GM18498 (cell line): ENCODE results near the gene LOXHD1.

ENCODE experiments used
- ATAC-seq: cut with Tn5 transposase; IDR thresholded peaks from one replicate; pipeline ENCODE4 v1.9.1; 2021; ENCODE audit warnings: mild to moderate bottlenecking, moderate library complexity; ENCODE audit not compliant: unreplicated experiment

Gene LOXHD1

GRCh38 chr18:46481048-46481846 lies 175.8 kb downstream of the LOXHD1 start:
- ATAC-seq = no peak

- ATAC-seq = no peak
Measured at GRCh38 chr18:46480226-46480625, 176.8 kb downstream of the LOXHD1 start.

- ATAC-seq = no peak
Measured at GRCh38 chr18:46478796-46479195, 178.2 kb downstream of the LOXHD1 start.

- no peak for ATAC-seq
Measured at GRCh38 chr18:46477425-46478011, 179.5 kb downstream of the LOXHD1 start.

- ATAC-seq = no peak
Measured at GRCh38 chr18:46475390-46475752, 181.6 kb downstream of the LOXHD1 start.

GRCh38 chr18:46474487-46475389 lies 182.3 kb downstream of the LOXHD1 start:
- no peak for ATAC-seq

- ATAC-seq = no peak
Measured at GRCh38 chr18:46471809-46472498, 185.1 kb downstream of the LOXHD1 start.

GRCh38 chr18:46470714-46471113 lies 186.3 kb downstream of the LOXHD1 start:
- no peak for ATAC-seq

- ATAC-seq = no peak
Measured at GRCh38 chr18:46469186-46469915, 187.7 kb downstream of the LOXHD1 start.

GRCh38 chr18:46468426-46469180 lies 188.4 kb downstream of the LOXHD1 start:
- ATAC-seq = no peak

GRCh38 chr18:46466234-46467160 lies 190.5 kb downstream of the LOXHD1 start:
- no peak for ATAC-seq

- no peak for ATAC-seq
Measured at GRCh38 chr18:46464926-46465655, 191.9 kb downstream of the LOXHD1 start.

GRCh38 chr18:46462523-46462922 lies 194.5 kb downstream of the LOXHD1 start:
- no peak for ATAC-seq

GRCh38 chr18:46461993-46462392 lies 195.0 kb downstream of the LOXHD1 start:
- no peak for ATAC-seq

GRCh38 chr18:46460754-46461153 lies 196.3 kb downstream of the LOXHD1 start:
- no peak for ATAC-seq

GRCh38 chr18:46459789-46460455 lies 197.1 kb downstream of the LOXHD1 start:
- no peak for ATAC-seq

GRCh38 chr18:46458472-46458871 lies 198.5 kb downstream of the LOXHD1 start:
- no peak for ATAC-seq
